ENCODE data around the gene EXTL2. TPM values are rescaled to one million over a fixed set of nuclear protein-coding genes. Genes with fewer than 3 reads are reported as not detected.

Gene EXTL2
- total RNA-seq, 1 experiment from 2014 or later = 37.9 TPM

- no peak overlapping the region for H3K18ac ChIP-seq (ENCODE audit: insufficient read length, low read depth, low read length)
- no peaks in the 10 kb centered on the region for H3K27me3 ChIP-seq (ENCODE audit: insufficient read depth, low read length)
- no peak overlapping the region for H3K14ac ChIP-seq (ENCODE audit: insufficient read depth, low read length)
- H4K91ac ChIP-seq (ENCODE audit: insufficient read length, low read depth, low read length) = no peak overlapping the region
- no peaks in the 10 kb centered on the region for H3K79me2 ChIP-seq (ENCODE audit: insufficient read depth, low read length)
- H2AK5ac ChIP-seq (ENCODE audit: insufficient read length, low read length) = no peak overlapping the region
- Mint-ChIP-seq H3K4me1 (no peaks in the 10 kb centered on the region), H3K27ac (no peak overlapping the region), H3K4me3 (no peak overlapping the region), H3K36me3 (ENCODE audit: insufficient read depth in 1 of 3, low read depth in 3 of 3) (peaks cover 10 to 66% (median 41%) of the 10 kb centered on the region in 3 experiments; a peak in 5 of 7 replicates), H3K9me3 (no peaks in the 10 kb centered on the region), H3K27me3 (ENCODE audit: low read depth) (no peaks in the 10 kb centered on the region)
- no peak overlapping the region for H3T11ph ChIP-seq (ENCODE audit: low read length)
- no peak overlapping the region for H2BK12ac ChIP-seq (ENCODE audit: insufficient read length, low read depth, low read length)
- H3K9me3 ChIP-seq (ENCODE audit: control insufficient read depth, low read depth, low read length) = no peaks in the 10 kb centered on the region
- no peak overlapping the region for H2BK20ac ChIP-seq (ENCODE audit: low read depth, low read length, poor library complexity, severe bottlenecking)
- no peak overlapping the region for H2BK120ac ChIP-seq (ENCODE audit: low read depth, low read length, poor library complexity, severe bottlenecking)
- H2AFZ ChIP-seq (ENCODE audit: low read length) = no peak overlapping the region
- no peak overlapping the region for H3K27ac ChIP-seq (ENCODE audit: insufficient read length, low read depth, low read length)
- H4K5ac ChIP-seq (ENCODE audit: insufficient read length, low read depth, low read length) = no peak overlapping the region
- no peak overlapping the region for H3K56ac ChIP-seq (ENCODE audit: insufficient read length, low read depth, low read length)
- no peak overlapping the region for H3K4me2 ChIP-seq (ENCODE audit: insufficient read depth, insufficient read length, low read length)
- no peak overlapping the region for H3K4ac ChIP-seq (ENCODE audit: low read depth, low read length)
- H3K23ac ChIP-seq (ENCODE audit: insufficient read length, low read depth, low read length) = no peak overlapping the region
- no peaks in the 10 kb centered on the region for H4K20me1 ChIP-seq (ENCODE audit: control insufficient read depth, insufficient read depth, insufficient read length)
- no peaks in the 10 kb centered on the region for H3K79me1 ChIP-seq (ENCODE audit: insufficient read depth, low read depth, low read length, poor library complexity, severe bottlenecking)
- H4K8ac ChIP-seq (replicated peaks; ENCODE audit: insufficient read length, low read depth, low read length) = no peak overlapping the region
- no peaks in the 10 kb centered on the region for H3K23me2 ChIP-seq (ENCODE audit: insufficient read length, low read depth, low read length, poor library complexity, severe bottlenecking)
- TF ChIP-seq, protein P1, sequence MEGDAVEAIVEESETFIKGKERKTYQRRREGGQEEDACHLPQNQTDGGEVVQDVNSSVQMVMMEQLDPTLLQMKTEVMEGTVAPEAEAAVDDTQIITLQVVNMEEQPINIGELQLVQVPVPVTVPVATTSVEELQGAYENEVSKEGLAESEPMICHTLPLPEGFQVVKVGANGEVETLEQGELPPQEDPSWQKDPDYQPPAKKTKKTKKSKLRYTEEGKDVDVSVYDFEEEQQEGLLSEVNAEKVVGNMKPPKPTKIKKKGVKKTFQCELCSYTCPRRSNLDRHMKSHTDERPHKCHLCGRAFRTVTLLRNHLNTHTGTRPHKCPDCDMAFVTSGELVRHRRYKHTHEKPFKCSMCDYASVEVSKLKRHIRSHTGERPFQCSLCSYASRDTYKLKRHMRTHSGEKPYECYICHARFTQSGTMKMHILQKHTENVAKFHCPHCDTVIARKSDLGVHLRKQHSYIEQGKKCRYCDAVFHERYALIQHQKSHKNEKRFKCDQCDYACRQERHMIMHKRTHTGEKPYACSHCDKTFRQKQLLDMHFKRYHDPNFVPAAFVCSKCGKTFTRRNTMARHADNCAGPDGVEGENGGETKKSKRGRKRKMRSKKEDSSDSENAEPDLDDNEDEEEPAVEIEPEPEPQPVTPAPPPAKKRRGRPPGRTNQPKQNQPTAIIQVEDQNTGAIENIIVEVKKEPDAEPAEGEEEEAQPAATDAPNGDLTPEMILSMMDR (conservative IDR thresholded peaks at IDR 0.05) = no peak
- DNase-seq = no peak
- no peaks in the 10 kb centered on the region for H3K4me1 ChIP-seq (ENCODE audit: insufficient read depth, low read length)
- H3K9ac ChIP-seq (ENCODE audit: extremely low read depth, insufficient read length, low read length) = no peak overlapping the region
- no peak overlapping the region for H2BK15ac ChIP-seq (ENCODE audit: low read depth, low read length)
- H2BK5ac ChIP-seq (ENCODE audit: insufficient read length, low read length) = no peak overlapping the region
Measured at GRCh38 chr1:100912019-100912418, 17.4 kb upstream of the EXTL2 start.
